Stimulated activated naive CD8-positive, alpha-beta T cell treated with anti-CD3 and anti-CD28 coated beads, Interleukin-15, Interleukin-2, amounts not matched to agents 100 ng/mL and 50 ng/mL, for 24 hours (primary cell): ENCODE results near the gene CAMTA1.
A peak's percentile ranks its signal among the peaks of the same experiment; 100 is the strongest.
"Not testable (repeated sequence)": the region's sequence is repeated elsewhere in the genome, so short reads cannot be mapped to it uniquely, and the experiment has no call there.

Experiments
- H3K27ac Mint-ChIP-seq: one replicate; pipeline ENCODE4 v1.8.0; 2021; ENCODE audit warnings: mild to moderate bottlenecking, mixed read lengths
- H3K27me3 Mint-ChIP-seq: one replicate; pipeline ENCODE4 v1.8.0; 2021; ENCODE audit warnings: mixed read lengths
- H3K36me3 Mint-ChIP-seq: one replicate; pipeline ENCODE4 v1.8.0; 2021; ENCODE audit warnings: low read depth, mixed read lengths
- H3K4me1 Mint-ChIP-seq: one replicate; pipeline ENCODE4 v1.8.0; 2021; ENCODE audit warnings: low read depth, mixed read lengths
- H3K4me3 Mint-ChIP-seq: one replicate; pipeline ENCODE4 v1.8.0; 2021; ENCODE audit warnings: mild to moderate bottlenecking, mixed read lengths
- H3K9me3 Mint-ChIP-seq: one replicate; pipeline ENCODE4 v1.8.0; 2021; ENCODE audit warnings: mixed read lengths

Gene CAMTA1

DNA sequence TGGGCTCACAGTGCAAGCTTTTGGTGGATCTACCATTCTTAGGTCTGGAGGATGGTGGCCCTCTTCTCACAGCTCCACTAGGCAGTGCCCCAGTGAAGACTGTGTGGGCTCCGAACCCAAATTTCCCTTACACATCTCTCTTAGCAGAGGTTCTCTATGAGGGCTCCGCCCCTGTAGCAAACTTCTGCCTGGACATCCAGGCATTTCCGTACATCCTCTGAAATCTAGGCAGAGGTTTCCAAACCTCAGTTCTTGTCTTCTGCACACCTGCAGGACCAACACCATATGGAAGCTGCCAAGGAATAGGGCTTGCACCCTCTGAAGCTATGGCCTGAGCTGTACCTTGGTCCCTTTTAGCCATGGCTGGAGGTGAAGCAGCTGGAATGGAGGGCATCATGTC lies 1005.8 kb downstream of the CAMTA1 start:
- not testable (repeated sequence) for H3K27ac Mint-ChIP-seq, H3K27me3 Mint-ChIP-seq, H3K4me1 Mint-ChIP-seq, H3K4me3 Mint-ChIP-seq
- Mint-ChIP-seq H3K9me3 (peaks cover 14% of the 10 kb centered on the region), H3K36me3 (peaks cover 38% of the 10 kb centered on the region)

DNA sequence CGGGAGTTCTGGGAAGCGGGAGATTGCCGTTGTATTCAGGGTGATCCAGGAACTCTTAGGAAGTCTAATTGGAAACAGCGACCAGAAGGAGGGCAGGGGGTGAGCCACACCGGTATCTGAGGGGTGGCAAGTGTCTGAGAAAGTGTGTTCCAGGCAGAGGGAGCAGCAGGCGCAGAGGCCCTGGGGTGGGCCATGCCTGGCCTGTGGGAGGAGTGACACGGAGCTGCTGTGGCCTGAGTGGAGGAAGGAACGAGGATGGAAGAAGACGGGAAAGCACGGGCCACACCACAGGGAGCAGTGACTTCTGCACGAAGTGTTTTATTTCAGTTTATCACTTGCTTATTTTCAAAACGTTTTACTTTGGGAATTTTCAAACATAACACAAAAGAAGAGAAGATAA lies 1010.2 kb downstream of the CAMTA1 start:
- peaks cover 28% of the 10 kb centered on the region for H3K36me3 Mint-ChIP-seq
- H3K27ac Mint-ChIP-seq = no peak overlapping the region
- peaks cover 7% of the 10 kb centered on the region for H3K9me3 Mint-ChIP-seq
- no peaks in the 10 kb centered on the region for H3K27me3 Mint-ChIP-seq
- no peak overlapping the region for H3K4me3 Mint-ChIP-seq
- no peaks in the 10 kb centered on the region for H3K4me1 Mint-ChIP-seq

DNA sequence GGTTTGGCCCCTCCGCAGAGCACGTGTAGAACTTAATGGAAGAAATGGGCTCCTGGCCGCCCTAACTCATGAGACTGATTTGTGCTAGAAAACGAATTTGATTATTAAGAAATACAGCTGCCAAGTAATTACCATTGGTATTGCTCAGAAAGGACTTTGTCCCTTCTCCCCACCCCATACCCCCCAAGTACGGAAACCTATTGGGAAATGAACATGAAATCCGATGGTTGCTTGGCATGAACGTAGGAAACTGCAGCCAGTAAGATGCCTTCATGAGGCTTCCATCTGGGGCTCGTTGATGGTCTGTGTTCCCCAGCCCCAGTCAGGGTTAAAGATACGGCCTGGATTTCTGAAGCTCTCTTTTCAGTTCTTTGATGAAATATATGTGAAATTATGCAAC lies 1020.2 kb downstream of the CAMTA1 start:
- Mint-ChIP-seq H3K4me3 (no peak overlapping the region), H3K4me1 (no peaks in the 10 kb centered on the region), H3K9me3 (no peaks in the 10 kb centered on the region), H3K27me3 (no peaks in the 10 kb centered on the region), H3K27ac (no peak overlapping the region), H3K36me3 (peaks cover 11% of the 10 kb centered on the region)

DNA sequence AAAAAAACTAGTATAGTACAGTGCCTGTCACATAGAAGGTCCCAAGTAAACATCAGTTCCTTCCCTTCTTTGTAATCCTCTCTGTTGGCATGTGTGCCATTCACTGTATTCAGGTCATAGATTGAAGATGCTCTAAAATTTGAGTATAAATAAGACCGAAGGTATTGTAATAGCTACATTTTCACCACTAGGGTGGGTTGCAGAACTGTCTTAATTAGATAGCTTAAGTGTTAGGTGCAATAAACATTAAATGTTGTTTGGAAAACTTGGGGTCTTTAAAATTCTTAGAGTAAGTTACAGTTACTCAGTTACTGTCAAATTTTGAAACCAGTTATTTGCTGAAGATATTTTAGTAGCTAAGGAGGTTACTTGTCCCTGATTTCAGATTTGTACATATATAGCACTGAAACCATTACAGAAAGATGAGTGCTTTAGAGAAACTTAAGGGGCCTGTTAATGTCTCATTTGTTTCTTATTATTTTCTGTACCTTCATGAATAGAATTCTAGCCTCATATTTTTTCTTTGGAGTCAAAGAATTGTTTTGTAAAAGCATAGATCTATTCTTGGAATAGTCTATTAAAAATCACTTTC lies 1023.1 kb downstream of the CAMTA1 start:
- H3K27me3 Mint-ChIP-seq = no peaks in the 10 kb centered on the region
- H3K27ac Mint-ChIP-seq = no peak overlapping the region
- no peak overlapping the region for H3K4me3 Mint-ChIP-seq
- no peaks in the 10 kb centered on the region for H3K4me1 Mint-ChIP-seq
- H3K36me3 Mint-ChIP-seq = peaks cover 32% of the 10 kb centered on the region
- H3K9me3 Mint-ChIP-seq = peaks cover 6% of the 10 kb centered on the region

DNA sequence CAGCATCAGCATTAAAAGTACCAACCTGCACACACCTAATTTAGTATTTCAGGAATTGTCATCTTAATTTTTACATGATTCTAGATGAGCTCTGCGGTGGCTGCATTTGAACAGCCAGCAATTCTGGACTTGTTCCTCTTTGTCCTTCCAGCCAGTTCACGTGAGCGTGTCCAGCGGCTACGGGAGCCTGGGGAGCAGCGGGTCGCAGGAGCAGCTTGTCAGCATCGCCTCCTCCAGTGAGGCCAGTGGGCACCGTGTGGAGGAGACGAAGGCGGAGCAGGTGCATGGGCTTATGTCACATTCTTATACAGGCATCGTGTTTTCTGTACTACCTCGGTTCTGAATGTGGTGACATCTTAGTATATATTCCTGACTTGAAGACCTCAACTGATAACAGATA lies 1024.5 kb downstream of the CAMTA1 start:
- no peak overlapping the region for H3K27ac Mint-ChIP-seq
- H3K27me3 Mint-ChIP-seq = no peaks in the 10 kb centered on the region
- H3K4me3 Mint-ChIP-seq = no peak overlapping the region
- no peaks in the 10 kb centered on the region for H3K4me1 Mint-ChIP-seq
- H3K36me3 Mint-ChIP-seq = peaks cover 38% of the 10 kb centered on the region
- peaks cover 15% of the 10 kb centered on the region for H3K9me3 Mint-ChIP-seq

DNA sequence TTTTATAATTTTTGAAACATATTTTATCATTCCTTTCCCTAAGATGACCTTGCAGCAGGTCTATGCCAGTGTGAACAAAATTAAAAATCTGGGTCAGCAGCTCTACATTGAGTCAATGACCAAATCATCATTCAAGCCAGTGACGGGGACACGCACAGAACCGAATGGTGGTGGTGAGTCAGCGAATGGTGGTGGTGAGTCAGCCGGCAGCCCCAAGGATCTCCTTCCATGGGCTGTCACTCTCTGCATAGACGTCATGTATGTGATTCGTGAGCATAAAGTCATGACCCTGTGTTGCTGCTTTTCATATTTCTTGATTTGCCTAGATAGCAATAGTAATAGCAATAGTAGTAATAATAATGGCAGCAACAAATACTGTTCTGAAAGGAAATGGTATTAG lies 1025.1 kb downstream of the CAMTA1 start:
- Mint-ChIP-seq H3K4me1 (no peaks in the 10 kb centered on the region), H3K4me3 (no peak overlapping the region), H3K27ac (no peak overlapping the region), H3K36me3 (peaks cover 36% of the 10 kb centered on the region), H3K9me3 (peaks cover 15% of the 10 kb centered on the region), H3K27me3 (no peaks in the 10 kb centered on the region)

DNA sequence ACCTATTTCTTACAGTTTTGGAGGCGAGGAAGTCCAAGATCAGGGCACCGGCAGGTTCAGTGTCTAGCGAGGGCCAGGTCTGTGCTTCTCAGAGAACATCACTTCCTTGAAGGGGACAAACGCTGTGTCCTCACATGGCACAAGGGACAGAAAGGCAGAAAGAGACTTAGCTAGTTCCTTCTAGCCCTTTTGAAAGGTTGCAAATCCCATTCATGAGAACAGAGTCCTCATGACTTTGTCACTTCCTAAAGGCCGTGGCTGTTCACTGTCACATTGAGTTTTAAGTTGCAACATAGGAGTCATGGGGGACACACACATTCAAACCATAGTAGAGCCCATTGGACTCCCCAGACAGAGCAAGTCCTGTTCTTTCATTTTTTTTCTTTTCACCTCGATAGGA lies 1026.2 kb downstream of the CAMTA1 start:
- Mint-ChIP-seq H3K27ac (peak overlapping the region; percentile 40), H3K4me3 (no peak overlapping the region), H3K9me3 (peaks cover 15% of the 10 kb centered on the region), H3K36me3 (peaks cover 37% of the 10 kb centered on the region), H3K27me3 (no peaks in the 10 kb centered on the region), H3K4me1 (no peaks in the 10 kb centered on the region)

DNA sequence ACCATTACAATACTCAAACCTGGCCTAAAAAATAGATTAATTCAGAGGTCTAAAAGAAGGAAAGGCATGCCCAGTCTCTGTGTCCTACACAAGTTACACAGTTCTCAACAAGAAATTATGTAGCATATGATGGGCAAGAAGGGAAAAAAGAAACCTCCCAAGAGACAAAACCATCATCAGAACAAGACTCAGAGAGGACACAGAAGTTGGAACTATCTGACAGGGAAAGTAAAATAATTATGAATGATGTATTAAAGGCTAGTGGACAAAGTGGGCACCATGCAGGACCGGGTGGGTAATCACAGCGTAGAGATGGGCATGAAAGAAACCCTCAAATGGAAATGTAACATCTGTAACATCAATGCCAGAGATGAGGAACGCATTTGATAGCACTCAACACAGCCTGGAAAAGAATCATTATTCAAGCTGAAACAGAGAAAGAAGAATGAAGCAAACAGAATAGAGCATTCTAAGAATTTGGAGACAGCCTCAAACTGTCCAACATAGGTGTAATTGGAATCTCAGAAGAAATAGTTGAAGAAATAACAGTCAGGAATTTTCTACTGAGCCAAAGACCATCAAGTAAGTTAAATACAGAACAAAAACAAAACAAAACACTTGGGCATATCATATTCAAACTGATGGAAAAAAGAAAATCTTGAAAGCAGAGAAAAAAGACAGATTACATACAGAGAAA lies 1028.6 kb downstream of the CAMTA1 start:
- Mint-ChIP-seq H3K27ac (no peak overlapping the region), H3K27me3 (no peaks in the 10 kb centered on the region), H3K9me3 (peaks cover 15% of the 10 kb centered on the region), H3K36me3 (peaks cover 37% of the 10 kb centered on the region), H3K4me3 (no peak overlapping the region), H3K4me1 (no peaks in the 10 kb centered on the region)
